GM19240 (cell line): ENCODE measurements around the gene ADAMTS17.

Experiments used
- DNase-seq: peaks from one replicate; pipeline ENCODE4 v3.0.0; 2011; ENCODE audit warnings: low spot score; ENCODE audit not compliant: insufficient read length

The ADAMTS17 gene

GRCh38 chr15:100278596-100279380, 63.0 kb downstream of the ADAMTS17 start:
- DNase-seq = no peak

- DNase-seq = no peak
These were observed 64.5 kb downstream of the ADAMTS17 start for GRCh38 chr15:100277087-100277855.

- no peak for DNase-seq
These were observed 65.3 kb downstream of the ADAMTS17 start for GRCh38 chr15:100276506-100276905.

GRCh38 chr15:100275641-100276040, 66.1 kb downstream of the ADAMTS17 start:
- DNase-seq = no peak

- DNase-seq = no peak
These were observed 71.9 kb downstream of the ADAMTS17 start for GRCh38 chr15:100269831-100270230.

GRCh38 chr15:100266166-100266565, 75.6 kb downstream of the ADAMTS17 start:
- no peak for DNase-seq

- DNase-seq = no peak
These were observed 76.1 kb downstream of the ADAMTS17 start for GRCh38 chr15:100265641-100266035.

GRCh38 chr15:100264994-100265640, 76.7 kb downstream of the ADAMTS17 start:
- DNase-seq = no peak

GRCh38 chr15:100263721-100264455, 77.9 kb downstream of the ADAMTS17 start:
- DNase-seq = no peak

GRCh38 chr15:100263031-100263430, 78.7 kb downstream of the ADAMTS17 start:
- DNase-seq = no peak

- DNase-seq = no peak
These were observed 80.2 kb downstream of the ADAMTS17 start for GRCh38 chr15:100261302-100262240.

GRCh38 chr15:100259266-100259665, 82.5 kb downstream of the ADAMTS17 start:
- DNase-seq = no peak

GRCh38 chr15:100256970-100257650, 84.7 kb downstream of the ADAMTS17 start:
- DNase-seq = no peak

- no peak for DNase-seq
These were observed 85.4 kb downstream of the ADAMTS17 start for GRCh38 chr15:100256101-100256969.

GRCh38 chr15:100255644-100256043, 86.1 kb downstream of the ADAMTS17 start:
- no peak for DNase-seq

GRCh38 chr15:100254691-100255090, 87.1 kb downstream of the ADAMTS17 start:
- no peak for DNase-seq

GRCh38 chr15:100254285-100254684, 87.5 kb downstream of the ADAMTS17 start:
- no peak for DNase-seq

GRCh38 chr15:100253640-100254039, 88.1 kb downstream of the ADAMTS17 start:
- no peak for DNase-seq
